PC-9 (cell line): ENCODE results near the gene PALLD. TPM values are rescaled to one million over a fixed set of nuclear protein-coding genes. Genes with fewer than 3 reads are reported as not detected.
A peak's percentile ranks its signal among the peaks of the same experiment; 100 is the strongest.

Experiments used
- BruUV-seq: library from RNA; stranded (reverse); fragments of 400-500 nt; replicated peaks from 2 replicates; lab custom pipeline; 2021; lab: Mats Ljungman, UMichigan
- CTCF ChIA-PET: fragments of 300-600 bp; sonication (Branson Sonifier 250); formaldehyde crosslinking; loops from one replicate; lab custom pipeline; 2022; ENCODE audit warnings: antibody characterized with exemption; lab: Charles Lee
- POLR2A ChIA-PET: fragments of 300-600 bp; sonication (Branson Sonifier 250); formaldehyde crosslinking; loops from one replicate; lab custom pipeline; 2022; ENCODE audit warnings: antibody characterized with exemption; ENCODE audit not compliant: unreplicated experiment; lab: Charles Lee
- DNase-seq, 2 experiments: peaks; one replicate each; pipeline versions ENCODE4 v3.0.0 to v3.0.0-alpha.2; 2015 to 2022; ENCODE audit warnings: mixed read lengths in 1 of 2
- H2AFZ ChIP-seq: fragments of 200-600 bp; sonication (generic); 2 replicates; pipeline ENCODE4 v1.8.1; 2017; ENCODE audit warnings: antibody characterized with exemption
- H3F3A ChIP-seq: fragments of 200-600 bp; sonication (generic); 2 replicates; pipeline ENCODE4 v1.8.1; 2017; ENCODE audit warnings: antibody characterized with exemption, mild to moderate bottlenecking, low read depth; ENCODE audit not compliant: insufficient read depth
- H3K27ac ChIP-seq: fragments of 200-600 bp; sonication (generic); 2 replicates; pipeline ENCODE4 v1.6.1; 2016; ENCODE audit warnings: mixed run types
- H3K27me3 ChIP-seq: fragments of 200-600 bp; sonication (generic); 2 replicates; pipeline ENCODE4 v1.6.1; 2016; ENCODE audit warnings: low read depth, mixed run types; ENCODE audit not compliant: insufficient read depth
- H3K36me3 ChIP-seq: fragments of 200-600 bp; sonication (generic); 2 replicates; pipeline ENCODE4 v1.6.1; 2016; ENCODE audit warnings: low read depth, mixed run types
- H3K4me1 ChIP-seq: fragments of 200-600 bp; sonication (generic); replicated peaks from 2 replicates; pipeline ENCODE4 v1.6.1; 2016; ENCODE audit warnings: mixed run types; ENCODE audit not compliant: insufficient read depth
- H3K4me2 ChIP-seq: fragments of 200-600 bp; sonication (generic); 2 replicates; pipeline ENCODE4 v1.6.1; 2017; ENCODE audit warnings: mixed run types
- H3K4me3 ChIP-seq: fragments of 200-600 bp; sonication (generic); 2 replicates; pipeline ENCODE4 v1.6.1; 2016; ENCODE audit warnings: mixed run types
- H3K79me2 ChIP-seq: fragments of 200-600 bp; sonication (generic); 2 replicates; pipeline ENCODE4 v1.6.1; 2017; ENCODE audit warnings: low read depth, mixed run types
- H3K9me2 ChIP-seq: fragments of 200-600 bp; sonication (generic); 2 replicates; pipeline ENCODE4 v1.8.1; 2017; ENCODE audit warnings: mild to moderate bottlenecking; ENCODE audit not compliant: insufficient read depth
- H3K9me3 ChIP-seq: fragments of 200-600 bp; sonication (generic); 2 replicates; pipeline ENCODE4 v1.8.1; 2016; ENCODE audit warnings: low read depth; ENCODE audit not compliant: insufficient read depth
- H4K20me1 ChIP-seq: fragments of 200-600 bp; sonication (generic); 2 replicates; pipeline ENCODE4 v1.8.1; 2017; ENCODE audit not compliant: insufficient read depth
- EZH2 ChIP-seq: fragments of 200-600 bp; sonication (generic); IDR thresholded peaks from 2 replicates; pipeline ENCODE4 v1.8.0; 2017; ENCODE audit warnings: antibody characterized with exemption, low read depth
- intact Hi-C: fragments of 100-400 bp; cut with micrococcal nuclease; formaldehyde crosslinking; loops from one replicate; pipeline ENCODE4 v1.10.0; 2022; ENCODE audit not compliant: unreplicated experiment
- total RNA-seq: library from RNA; stranded (reverse); gene quantifications from 2 replicates; pipeline ENCODE4 v1.2.3, GENCODE V29; 2021
- TF ChIP-seq, protein P1 (sequence below): fragments of 200-600 bp; sonication (generic); conservative IDR thresholded peaks from 2 replicates; pipeline ENCODE4 v1.6.1; 2017; ENCODE audit warnings: mixed run types, antibody characterized with exemption, mild to moderate bottlenecking, moderate library complexity

PALLD gene
- total RNA-seq, 1 experiment from 2014 or later: 156 TPM

DNA sequence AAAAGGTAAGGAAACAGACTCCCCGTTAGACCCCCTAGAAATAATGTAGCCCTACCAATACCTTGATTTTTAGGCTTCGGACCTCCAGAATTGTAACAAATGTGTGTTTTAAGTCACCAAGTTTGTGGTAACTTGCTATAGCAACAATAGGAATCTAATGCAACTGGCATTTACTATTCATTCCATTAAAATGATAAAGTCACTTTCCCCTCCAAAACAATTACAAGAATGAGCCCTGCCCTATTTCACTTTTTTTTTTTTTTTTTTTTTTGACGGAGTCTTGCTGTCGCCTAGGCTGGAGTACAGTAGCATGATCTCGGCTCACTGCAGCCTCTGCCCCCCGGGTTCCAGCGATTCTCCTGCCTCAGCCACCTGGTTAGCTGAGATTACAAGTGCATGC lies 13.0 kb upstream of the PALLD start:
- H3K4me1 ChIP-seq: peaks cover 57% of the 10 kb centered on the region
- H3K4me2 ChIP-seq: no peak overlapping the region
- CTCF ChIA-PET: no interaction called here
- H3K27me3 ChIP-seq: no peaks in the 10 kb centered on the region
- H2AFZ ChIP-seq: no peak overlapping the region
- BruUV-seq: no TSS peak
- no peaks in the 10 kb centered on the region for H4K20me1 ChIP-seq
- H3K9me2 ChIP-seq: no peaks in the 10 kb centered on the region
- peak; percentile 29 to 39 for DNase-seq
- no peak for TF ChIP-seq EZH2
- TF ChIP-seq, protein P1, sequence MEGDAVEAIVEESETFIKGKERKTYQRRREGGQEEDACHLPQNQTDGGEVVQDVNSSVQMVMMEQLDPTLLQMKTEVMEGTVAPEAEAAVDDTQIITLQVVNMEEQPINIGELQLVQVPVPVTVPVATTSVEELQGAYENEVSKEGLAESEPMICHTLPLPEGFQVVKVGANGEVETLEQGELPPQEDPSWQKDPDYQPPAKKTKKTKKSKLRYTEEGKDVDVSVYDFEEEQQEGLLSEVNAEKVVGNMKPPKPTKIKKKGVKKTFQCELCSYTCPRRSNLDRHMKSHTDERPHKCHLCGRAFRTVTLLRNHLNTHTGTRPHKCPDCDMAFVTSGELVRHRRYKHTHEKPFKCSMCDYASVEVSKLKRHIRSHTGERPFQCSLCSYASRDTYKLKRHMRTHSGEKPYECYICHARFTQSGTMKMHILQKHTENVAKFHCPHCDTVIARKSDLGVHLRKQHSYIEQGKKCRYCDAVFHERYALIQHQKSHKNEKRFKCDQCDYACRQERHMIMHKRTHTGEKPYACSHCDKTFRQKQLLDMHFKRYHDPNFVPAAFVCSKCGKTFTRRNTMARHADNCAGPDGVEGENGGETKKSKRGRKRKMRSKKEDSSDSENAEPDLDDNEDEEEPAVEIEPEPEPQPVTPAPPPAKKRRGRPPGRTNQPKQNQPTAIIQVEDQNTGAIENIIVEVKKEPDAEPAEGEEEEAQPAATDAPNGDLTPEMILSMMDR: no peak
- intact Hi-C loops: loop anchor here (1.0 to 10.0 kb wide), 5 partner anchors 62 to 591 kb away; no protein-coding TSS in a partner anchor
- peaks cover 35% of the 10 kb centered on the region for H3F3A ChIP-seq
- no peaks in the 10 kb centered on the region; the same call in 1 of the 2 replicates for H3K9me3 ChIP-seq
- no peak overlapping the region for H3K27ac ChIP-seq
- POLR2A ChIA-PET: interaction anchor here (0.6 kb wide), 1 partner anchor 232 kb away, joined by 8 read pairs; no protein-coding TSS in a partner anchor
- no peak overlapping the region for H3K4me3 ChIP-seq
- peaks cover 5% of the 10 kb centered on the region; the same call in 1 of the 2 replicates for H3K79me2 ChIP-seq
- no peaks in the 10 kb centered on the region for H3K36me3 ChIP-seq

DNA sequence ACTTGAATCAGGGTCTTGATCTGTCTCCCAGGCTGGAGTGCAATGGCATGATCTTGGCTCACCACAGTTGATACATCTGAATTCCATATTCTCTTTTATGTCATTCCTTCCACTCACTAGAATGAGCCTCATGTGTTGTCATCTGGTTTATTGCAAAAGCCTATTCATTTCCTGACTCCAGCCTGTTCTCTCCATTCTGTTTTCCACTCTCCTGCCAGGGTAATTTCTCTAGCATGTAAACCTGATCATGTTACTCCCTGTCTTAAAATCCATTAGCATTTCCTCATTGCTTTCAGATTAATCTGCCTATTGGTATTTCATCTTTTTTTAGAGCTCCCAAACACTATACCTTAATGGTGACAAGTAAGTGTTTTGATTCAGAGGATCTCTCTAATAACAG lies 12.2 kb upstream of the PALLD start:
- POLR2A ChIA-PET: interaction anchor here (0.6 to 0.7 kb wide), 5 partner anchors 29 to 332 kb away, joined by 3 to 4 read pairs (median 3); no protein-coding TSS in a partner anchor
- BruUV-seq: no TSS peak
- CTCF ChIA-PET: no interaction called here

GRCh38 chr4:168485156-168485910 lies 11.5 kb upstream of the PALLD start:
- Histone ChIP-seq H3K4me1 (peaks cover 61% of the 10 kb centered on the region), H3K9me3 (no peaks in the 10 kb centered on the region; the same call in 1 of the 2 replicates), H3K4me2 (no peak overlapping the region), H4K20me1 (no peaks in the 10 kb centered on the region), H3K36me3 (no peaks in the 10 kb centered on the region), H3F3A (peaks cover 35% of the 10 kb centered on the region), H3K27me3 (no peaks in the 10 kb centered on the region), H3K4me3 (no peak overlapping the region), H3K79me2 (no peaks in the 10 kb centered on the region), H3K27ac (peak overlapping the region; percentile 47; the same call in 1 of the 2 replicates), H2AFZ (no peak overlapping the region), H3K9me2 (no peaks in the 10 kb centered on the region)
- ChIA-PET CTCF (no interaction called here), POLR2A (interaction anchor here (0.6 to 0.7 kb wide), 5 partner anchors 27 to 332 kb away, joined by 3 to 4 read pairs (median 3); no protein-coding TSS in a partner anchor)
- no peak for TF ChIP-seq EZH2
- TF ChIP-seq, protein P1: no peak
- BruUV-seq: no TSS peak
- DNase-seq: no peak
- intact Hi-C loops: loop anchor here (5.0 to 10.0 kb wide), 3 partner anchors 147 to 589 kb away; no protein-coding TSS in a partner anchor

More for the DNA sequence above, 12.2 kb upstream of the PALLD start:
- Histone ChIP-seq H4K20me1 (no peaks in the 10 kb centered on the region), H3K9me3 (no peaks in the 10 kb centered on the region; the same call in 1 of the 2 replicates), H3K9me2 (no peaks in the 10 kb centered on the region), H3K4me1 (peaks cover 61% of the 10 kb centered on the region), H3K79me2 (no peaks in the 10 kb centered on the region), H2AFZ (no peak overlapping the region), H3K4me3 (no peak overlapping the region), H3K27me3 (no peaks in the 10 kb centered on the region), H3F3A (peaks cover 35% of the 10 kb centered on the region), H3K36me3 (no peaks in the 10 kb centered on the region), H3K4me2 (no peak overlapping the region), H3K27ac (0 out of 2 replicates have a peak overlapping the region, but pooled peaks have one; percentile 4)
- intact Hi-C loops: loop anchor here (1.0 to 10.0 kb wide), 6 partner anchors 62 to 590 kb away; no protein-coding TSS in a partner anchor
- TF ChIP-seq, protein P1: no peak
- TF ChIP-seq EZH2: no peak
- DNase-seq: peak; percentile 32 to 69
